Limb (tissue), 2 donors: ENCODE data around the gene ELL.

Experiments used
- DNase-seq, 2 donors: peaks; one replicate each; pipeline ENCODE4 v3.0.0-alpha.2; 2016; ENCODE audit errors: extremely low spot score in 2 of 2

The ELL gene

GRCh38 chr19:18446811-18447359 lies 75.0 kb downstream of the ELL start:
- DNase-seq, result no peak

GRCh38 chr19:18446145-18446810 lies 75.6 kb downstream of the ELL start:
- DNase-seq, result no peak

DNA sequence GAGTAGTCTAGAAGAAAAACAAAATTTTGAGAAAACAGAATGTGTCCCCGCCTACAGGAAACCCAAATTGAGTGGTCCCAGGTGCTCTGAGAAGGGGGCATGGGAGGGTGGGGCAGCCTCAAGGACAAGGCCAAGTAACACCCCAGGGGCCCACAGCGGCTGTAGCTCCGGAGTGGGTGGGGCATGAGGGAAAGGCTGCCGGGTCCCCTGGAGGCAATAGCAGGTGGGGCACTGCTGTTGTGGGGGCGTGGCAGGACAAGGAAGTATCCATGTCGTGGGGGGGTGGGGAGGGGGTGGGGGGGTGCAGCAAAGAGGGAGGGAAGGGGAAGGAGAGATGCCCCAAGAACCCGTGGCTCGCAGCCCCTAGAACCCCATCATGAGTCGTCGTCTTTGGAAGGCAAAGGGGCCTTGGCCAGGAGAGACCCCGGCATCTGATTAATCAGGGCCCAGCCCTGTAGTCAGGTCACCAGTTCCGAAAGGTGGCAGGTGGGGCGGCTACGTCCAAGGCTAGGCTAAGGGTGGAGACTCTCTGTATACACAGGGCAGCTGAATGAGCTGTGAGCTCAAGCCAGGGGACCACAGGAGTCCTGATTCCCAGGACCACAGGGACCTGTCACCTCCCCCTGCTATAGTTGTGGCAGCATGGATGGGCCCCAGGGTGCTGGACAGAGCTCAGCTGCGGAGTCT lies 76.5 kb downstream of the ELL start:
- no peak for DNase-seq

GRCh38 chr19:18444513-18444912 lies 77.4 kb downstream of the ELL start:
- DNase-seq, result no peak

- no peak for DNase-seq
Measured at GRCh38 chr19:18443831-18444230, 78.0 kb downstream of the ELL start.

- no peak for DNase-seq
Measured at GRCh38 chr19:18443406-18443805, 78.5 kb downstream of the ELL start.

- no peak for DNase-seq
Measured at GRCh38 chr19:18442941-18443340, 78.9 kb downstream of the ELL start.

- no peak for DNase-seq
Measured at GRCh38 chr19:18441804-18442788, 79.8 kb downstream of the ELL start.

GRCh38 chr19:18440936-18441803 lies 80.7 kb downstream of the ELL start:
- no peak for DNase-seq

DNA sequence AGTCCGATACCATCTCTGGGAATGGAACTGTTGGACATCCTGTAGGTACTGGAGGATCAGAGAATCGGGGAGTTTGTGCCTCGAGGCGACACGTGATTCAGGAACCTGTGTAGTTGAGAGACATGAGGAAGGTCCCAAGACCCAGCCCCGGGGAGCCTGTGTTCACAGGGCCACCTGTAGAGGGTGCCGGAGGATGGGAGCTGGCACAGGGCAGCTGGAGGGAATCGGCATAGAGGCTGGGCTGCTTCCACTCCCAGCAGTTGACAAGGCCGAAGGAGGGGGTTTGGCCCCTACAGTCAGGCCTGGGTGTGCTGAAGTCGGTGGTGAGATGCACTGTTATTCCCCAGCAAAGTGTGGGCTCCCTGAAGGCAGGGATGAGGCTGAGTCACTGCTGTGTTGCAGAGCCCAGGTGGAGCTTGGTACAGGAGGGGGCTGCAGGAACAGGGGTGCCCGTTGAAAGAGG lies 81.4 kb downstream of the ELL start:
- no peak for DNase-seq

DNA sequence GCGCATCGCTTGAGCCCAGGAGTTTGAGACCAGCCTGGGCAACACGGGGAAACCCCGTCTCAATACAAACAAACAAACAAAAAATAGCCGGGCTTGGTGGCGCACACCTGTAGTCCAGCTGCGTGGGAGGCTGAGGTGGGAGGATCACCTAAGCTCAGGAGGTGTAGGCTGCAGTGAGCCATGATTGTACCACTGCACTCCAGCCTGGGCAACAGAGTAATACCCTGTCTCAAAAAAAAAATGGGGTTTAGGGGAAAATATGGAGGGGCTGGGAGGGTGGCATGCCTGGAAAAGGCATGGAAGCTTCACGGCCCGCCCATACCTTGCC lies 82.0 kb downstream of the ELL start:
- no peak for DNase-seq

DNA sequence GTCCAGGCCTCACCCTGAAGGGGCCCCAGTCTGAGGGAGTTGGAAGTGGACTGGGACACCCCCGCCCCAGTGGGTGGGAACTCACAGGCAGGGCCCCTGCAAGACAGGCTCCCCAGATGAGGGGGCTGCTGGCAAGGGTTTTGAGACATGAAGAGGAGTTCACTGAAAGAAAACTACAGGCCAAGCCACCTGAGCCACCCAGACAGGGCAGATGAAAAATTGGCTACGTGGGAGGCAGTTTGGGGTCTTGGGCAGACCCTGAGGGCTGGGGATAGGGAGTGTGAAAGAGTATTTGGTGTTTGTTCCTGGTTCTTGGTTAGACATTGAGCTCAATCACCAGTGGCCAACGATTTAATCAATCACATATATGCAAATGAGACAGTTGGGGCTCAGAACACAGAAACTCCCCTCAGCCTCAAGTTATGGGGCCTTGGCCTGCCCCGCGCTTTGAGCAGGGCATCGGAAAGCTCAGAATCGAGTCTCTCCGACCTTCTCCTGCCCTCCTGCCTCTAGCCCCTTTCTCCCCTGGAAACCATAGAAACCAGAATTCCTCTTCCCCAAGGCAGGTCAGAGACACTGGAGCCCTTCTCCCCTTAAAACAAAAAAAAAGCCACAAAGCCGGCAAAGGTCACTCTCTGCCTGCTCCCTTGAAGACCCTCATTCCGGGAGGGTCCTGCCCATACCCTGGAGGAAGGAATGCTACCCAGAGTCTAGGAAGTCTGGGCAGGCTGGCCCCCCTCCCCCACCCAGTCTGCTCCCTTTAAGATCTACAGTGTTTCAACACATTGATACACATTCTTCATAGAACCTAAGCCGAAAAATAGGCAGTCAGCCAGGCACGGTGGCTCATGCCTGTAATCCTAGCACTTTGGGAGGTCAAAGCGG lies 82.6 kb downstream of the ELL start:
- DNase-seq, result no peak

DNA sequence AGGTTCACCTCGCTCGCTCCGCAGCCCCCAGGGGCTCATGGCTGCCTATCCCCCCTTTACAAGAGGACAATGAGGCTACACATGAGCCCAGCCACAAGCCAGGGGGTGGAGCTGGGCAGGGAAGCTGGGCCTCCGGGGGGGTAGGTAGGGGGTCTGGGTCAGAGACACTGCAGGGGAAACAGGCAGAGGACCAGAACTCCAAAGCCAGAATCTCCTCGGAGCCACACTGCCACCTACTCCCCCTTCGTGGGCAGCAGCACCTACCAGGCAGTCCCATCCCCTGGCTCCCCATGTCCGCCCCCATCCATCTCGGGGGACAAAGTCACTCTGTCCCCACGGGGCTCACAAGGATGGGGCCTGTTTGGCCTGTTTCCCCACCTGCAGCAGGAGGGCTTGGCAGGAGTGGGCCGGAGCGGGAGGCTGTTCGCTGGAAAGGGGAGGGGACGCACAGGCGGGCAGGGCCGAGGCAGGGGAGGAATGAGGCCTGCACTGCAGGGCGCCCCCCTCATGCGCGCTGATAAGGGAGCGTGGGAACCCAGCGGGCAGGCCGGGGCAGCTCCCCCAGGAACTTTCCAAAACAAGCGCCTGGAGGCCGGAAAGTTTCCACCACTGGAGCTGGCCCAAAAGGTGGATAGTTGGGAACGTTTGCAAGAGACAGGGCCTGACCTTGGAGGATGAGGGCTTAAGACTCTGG lies 83.4 kb downstream of the ELL start:
- peak; percentile 24 to 73 for DNase-seq

GRCh38 chr19:18437491-18438330 lies 84.2 kb downstream of the ELL start, which contains the start of gene ISYNA1:
Gene ISYNA1 (minus strand): TSS chr19:18438133. CDS start chr19:18437979, 154 bp downstream.
- DNase-seq, result peak; percentile 37 to 87

- peak; percentile 59 to 87 for DNase-seq
Measured at GRCh38 chr19:18436671-18437490, 85.0 kb downstream of the ELL start.

GRCh38 chr19:18435842-18436670 lies 85.8 kb downstream of the ELL start:
- no peak for DNase-seq
